HG02763 (cell line): ENCODE results near the gene MAD1L1.
"Not testable (repeated sequence)": the region's sequence is repeated elsewhere in the genome, so short reads cannot be mapped to it uniquely, and the experiment has no call there.

Experiments used
- ATAC-seq: cut with Tn5 transposase; IDR thresholded peaks from one replicate; pipeline ENCODE4 v1.9.1; 2021; ENCODE audit warnings: mild to moderate bottlenecking, moderate library complexity; ENCODE audit not compliant: unreplicated experiment

MAD1L1 gene

GRCh38 chr7:2036786-2037185 lies 196.0 kb downstream of the MAD1L1 start:
- no peak for ATAC-seq

- ATAC-seq = not testable (repeated sequence)
Measured at GRCh38 chr7:2036201-2036600, 196.5 kb downstream of the MAD1L1 start.

- no peak for ATAC-seq
Measured at GRCh38 chr7:2034291-2035201, 198.2 kb downstream of the MAD1L1 start.

GRCh38 chr7:2033586-2034135 lies 199.1 kb downstream of the MAD1L1 start:
- no peak for ATAC-seq

- ATAC-seq = no peak
Measured at GRCh38 chr7:2032876-2033407, 199.8 kb downstream of the MAD1L1 start.

GRCh38 chr7:2032030-2032875 lies 200.5 kb downstream of the MAD1L1 start:
- no peak for ATAC-seq

GRCh38 chr7:2031451-2031845 lies 201.3 kb downstream of the MAD1L1 start:
- no peak for ATAC-seq

- no peak for ATAC-seq
Measured at GRCh38 chr7:2030475-2031450, 202.0 kb downstream of the MAD1L1 start.

GRCh38 chr7:2029936-2030335 lies 202.8 kb downstream of the MAD1L1 start:
- no peak for ATAC-seq

GRCh38 chr7:2029211-2029905 lies 203.4 kb downstream of the MAD1L1 start:
- ATAC-seq = no peak

GRCh38 chr7:2028733-2029132 lies 204.0 kb downstream of the MAD1L1 start:
- ATAC-seq = no peak

- ATAC-seq = no peak
Measured at GRCh38 chr7:2025188-2025587, 207.6 kb downstream of the MAD1L1 start.

DNA sequence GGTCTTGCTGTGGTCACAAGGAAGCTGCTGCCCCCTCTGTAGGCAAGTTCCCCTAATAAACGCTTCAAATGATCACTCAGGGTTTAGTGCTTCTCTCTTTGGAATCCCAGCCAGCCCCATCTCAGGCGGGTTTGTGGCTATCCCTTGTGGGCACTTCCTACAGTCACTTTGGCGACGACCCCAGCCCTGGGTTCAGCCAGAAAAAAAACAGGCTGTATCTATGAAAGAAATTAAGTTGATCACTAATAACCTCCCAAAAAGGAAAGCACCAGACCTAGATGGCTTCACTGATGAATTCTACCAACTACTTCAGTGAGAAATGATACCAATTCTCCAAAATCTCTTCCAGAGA lies 208.2 kb downstream of the MAD1L1 start:
- ATAC-seq = no peak

- no peak for ATAC-seq
Measured at GRCh38 chr7:2023877-2024566, 208.7 kb downstream of the MAD1L1 start.

- ATAC-seq = no peak
Measured at GRCh38 chr7:2022737-2023250, 210.0 kb downstream of the MAD1L1 start.

GRCh38 chr7:2022021-2022409 lies 210.7 kb downstream of the MAD1L1 start:
- no peak for ATAC-seq

- ATAC-seq = peak; percentile 67
Measured at GRCh38 chr7:2019711-2020511, 212.8 kb downstream of the MAD1L1 start.

DNA sequence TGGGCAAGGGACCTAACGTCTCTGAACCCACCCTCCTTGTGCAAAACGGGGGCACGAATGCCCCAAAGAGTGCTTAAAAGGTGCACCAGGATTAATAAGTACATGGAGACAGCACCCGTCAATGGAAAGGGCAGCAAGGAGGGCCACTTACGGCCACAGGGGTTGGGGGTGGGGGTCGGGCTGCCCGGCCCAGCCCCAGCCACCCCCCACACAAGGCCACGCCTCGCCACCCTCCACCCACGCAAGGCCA lies 213.4 kb downstream of the MAD1L1 start:
- ATAC-seq = no peak
